Fibroblast of lung (primary cell): Measurements from ENCODE around the gene VWA8.
"Not testable (repeated sequence)": the region's sequence is repeated elsewhere in the genome, so short reads cannot be mapped to it uniquely, and the experiment has no call there.

Experiments
- CTCF ChIP-seq, 2 donors: IDR thresholded peaks in 1 of 2; conservative IDR thresholded peaks in 1 of 2; 1 replicate in 1 of 2; 2 replicates in 1 of 2; pipeline ENCODE4 v1.5.1; 2011 to 2012; ENCODE audit warnings: low read length in 2 of 2, control low read depth in 1 of 2, inconsistent platforms in 1 of 2, low read depth in 1 of 2, mild to moderate bottlenecking in 1 of 2
- EZH2 ChIP-seq: IDR thresholded peaks from 2 replicates; pipeline ENCODE4 v1.5.1; 2012; ENCODE audit warnings: low read length, control low read depth, mild to moderate bottlenecking; ENCODE audit errors: missing control alignments

DNA sequence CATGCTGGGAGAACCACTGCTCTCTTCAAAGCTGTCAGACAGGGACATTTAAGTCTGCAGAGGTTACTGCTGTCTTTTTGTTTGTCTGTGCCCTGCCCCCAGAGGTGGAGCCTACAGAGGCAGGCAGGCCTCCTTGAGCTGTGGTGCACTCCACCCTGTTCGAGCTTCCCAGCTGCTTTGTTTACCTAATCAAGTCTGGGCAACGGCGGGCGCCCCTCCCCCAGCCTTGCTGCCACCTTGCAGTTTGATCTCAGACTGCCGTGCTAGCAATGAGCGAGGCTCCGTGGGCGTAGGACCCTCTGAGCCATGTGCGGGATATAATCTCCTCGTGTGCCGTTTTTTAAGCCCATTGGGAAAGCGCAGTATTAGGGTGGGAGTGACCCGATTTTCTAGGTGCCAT lies 420.7 kb downstream of the VWA8 start:
- TF ChIP-seq CTCF (conservative IDR thresholded peaks at IDR 0.05 in 1 of 2, IDR thresholded peaks at IDR 0.05 in 1 of 2; ENCODE audit: low read depth in 1 of 2, low read length in 2 of 2); EZH2: not testable (repeated sequence)
